Coronary artery (tissue), 2 donors: ENCODE data around the gene KNTC1.
"Not testable (repeated sequence)": the region's sequence is repeated elsewhere in the genome, so short reads cannot be mapped to it uniquely, and the experiment has no call there.

Source experiments
- DNase-seq: peaks from one replicate; pipeline ENCODE4 v3.0.0-alpha.2; 2017; ENCODE audit warnings: low spot score
- H3K27ac ChIP-seq, 2 donors: fragments of 200-600 bp; sonication (generic); one replicate each; pipeline ENCODE4 v1.5.1; 2016 to 2019
- H3K4me3 ChIP-seq: fragments of 200-600 bp; sonication (generic); 2 replicates; pipeline ENCODE4 v1.5.1; 2016; ENCODE audit warnings: mild to moderate bottlenecking, moderate library complexity
- TF ChIP-seq, protein P1 (sequence below): fragments of 200-600 bp; sonication (generic); IDR thresholded peaks from one replicate; pipeline ENCODE4 v1.5.1; 2019; ENCODE audit warnings: antibody characterized with exemption

The KNTC1 gene, protein sequence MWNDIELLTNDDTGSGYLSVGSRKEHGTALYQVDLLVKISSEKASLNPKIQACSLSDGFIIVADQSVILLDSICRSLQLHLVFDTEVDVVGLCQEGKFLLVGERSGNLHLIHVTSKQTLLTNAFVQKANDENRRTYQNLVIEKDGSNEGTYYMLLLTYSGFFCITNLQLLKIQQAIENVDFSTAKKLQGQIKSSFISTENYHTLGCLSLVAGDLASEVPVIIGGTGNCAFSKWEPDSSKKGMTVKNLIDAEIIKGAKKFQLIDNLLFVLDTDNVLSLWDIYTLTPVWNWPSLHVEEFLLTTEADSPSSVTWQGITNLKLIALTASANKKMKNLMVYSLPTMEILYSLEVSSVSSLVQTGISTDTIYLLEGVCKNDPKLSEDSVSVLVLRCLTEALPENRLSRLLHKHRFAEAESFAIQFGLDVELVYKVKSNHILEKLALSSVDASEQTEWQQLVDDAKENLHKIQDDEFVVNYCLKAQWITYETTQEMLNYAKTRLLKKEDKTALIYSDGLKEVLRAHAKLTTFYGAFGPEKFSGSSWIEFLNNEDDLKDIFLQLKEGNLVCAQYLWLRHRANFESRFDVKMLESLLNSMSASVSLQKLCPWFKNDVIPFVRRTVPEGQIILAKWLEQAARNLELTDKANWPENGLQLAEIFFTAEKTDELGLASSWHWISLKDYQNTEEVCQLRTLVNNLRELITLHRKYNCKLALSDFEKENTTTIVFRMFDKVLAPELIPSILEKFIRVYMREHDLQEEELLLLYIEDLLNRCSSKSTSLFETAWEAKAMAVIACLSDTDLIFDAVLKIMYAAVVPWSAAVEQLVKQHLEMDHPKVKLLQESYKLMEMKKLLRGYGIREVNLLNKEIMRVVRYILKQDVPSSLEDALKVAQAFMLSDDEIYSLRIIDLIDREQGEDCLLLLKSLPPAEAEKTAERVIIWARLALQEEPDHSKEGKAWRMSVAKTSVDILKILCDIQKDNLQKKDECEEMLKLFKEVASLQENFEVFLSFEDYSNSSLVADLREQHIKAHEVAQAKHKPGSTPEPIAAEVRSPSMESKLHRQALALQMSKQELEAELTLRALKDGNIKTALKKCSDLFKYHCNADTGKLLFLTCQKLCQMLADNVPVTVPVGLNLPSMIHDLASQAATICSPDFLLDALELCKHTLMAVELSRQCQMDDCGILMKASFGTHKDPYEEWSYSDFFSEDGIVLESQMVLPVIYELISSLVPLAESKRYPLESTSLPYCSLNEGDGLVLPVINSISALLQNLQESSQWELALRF (N-terminal part only)

DNA sequence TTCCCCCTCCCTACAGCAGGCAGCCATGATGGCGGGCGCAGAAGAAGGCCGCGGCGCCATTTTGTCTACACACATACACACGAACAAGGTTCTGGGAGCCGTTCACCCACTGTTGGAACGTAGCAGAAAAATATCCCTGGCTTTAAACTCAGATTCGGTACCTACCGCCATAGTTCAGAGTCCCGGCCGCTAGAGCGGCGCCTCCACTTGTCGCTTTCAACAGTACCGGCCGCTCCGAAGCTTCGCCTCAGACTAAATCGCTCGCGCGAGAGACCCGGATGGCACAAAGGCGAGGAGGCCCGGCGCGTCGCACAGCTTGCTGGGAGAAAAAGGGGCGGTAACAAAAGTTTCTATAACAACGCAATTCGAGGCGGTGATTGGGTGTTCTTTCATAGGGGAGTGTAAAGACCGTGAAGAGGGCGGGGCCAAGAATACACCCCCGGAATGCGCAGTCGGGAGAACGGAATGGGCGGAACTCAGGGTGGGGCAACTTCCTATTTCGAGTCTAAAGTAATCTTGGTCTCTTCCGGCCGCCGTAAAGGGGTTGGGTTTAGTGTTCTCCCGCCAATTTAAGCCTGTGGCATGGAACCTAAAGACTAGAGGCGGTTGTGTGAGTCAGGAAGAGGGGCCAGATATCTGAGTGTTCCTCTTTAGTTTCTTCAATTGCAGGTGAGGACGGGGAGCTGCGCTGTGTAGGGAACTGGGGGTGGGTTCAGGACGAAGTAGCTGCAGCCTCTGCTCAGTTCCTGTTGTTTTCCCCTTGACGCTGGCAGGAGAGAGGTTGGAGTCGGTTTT is at the start of gene KNTC1, which contains the start of gene RSRC2:
KNTC1 (plus strand) TSS at position 567 of the 795 bp plus-strand sequence. CDS start 2,815 bp downstream, outside the sequence.
RSRC2 (minus strand) TSS at position 254 of the 795 bp plus-strand sequence; CDS start at position 171, 83 bp downstream.
- H3K4me3 ChIP-seq, result peak within 1 kb of the TSS; percentile 81

DNA sequence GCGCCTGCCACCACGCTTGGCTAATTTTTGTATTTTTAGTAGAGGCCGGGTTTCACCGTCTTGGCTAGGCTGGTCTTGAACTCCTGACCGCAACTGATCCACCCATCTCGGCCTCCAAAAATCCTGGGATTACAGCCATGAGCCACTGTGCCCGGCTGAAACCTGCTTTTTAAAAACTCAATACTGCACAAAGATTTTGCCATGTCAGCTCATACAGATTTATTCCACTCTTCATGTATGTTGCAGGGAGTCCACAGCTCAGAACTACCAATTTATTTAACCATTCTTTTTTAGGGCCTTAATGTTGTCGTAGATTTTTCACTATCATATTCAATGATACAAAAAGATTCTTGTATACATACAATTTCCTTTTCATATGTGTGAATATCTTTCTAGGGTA is 46.3 kb upstream of the KNTC1 start:
- no peak overlapping the region for H3K27ac ChIP-seq
- DNase-seq, result no peak
- TF ChIP-seq, protein P1, sequence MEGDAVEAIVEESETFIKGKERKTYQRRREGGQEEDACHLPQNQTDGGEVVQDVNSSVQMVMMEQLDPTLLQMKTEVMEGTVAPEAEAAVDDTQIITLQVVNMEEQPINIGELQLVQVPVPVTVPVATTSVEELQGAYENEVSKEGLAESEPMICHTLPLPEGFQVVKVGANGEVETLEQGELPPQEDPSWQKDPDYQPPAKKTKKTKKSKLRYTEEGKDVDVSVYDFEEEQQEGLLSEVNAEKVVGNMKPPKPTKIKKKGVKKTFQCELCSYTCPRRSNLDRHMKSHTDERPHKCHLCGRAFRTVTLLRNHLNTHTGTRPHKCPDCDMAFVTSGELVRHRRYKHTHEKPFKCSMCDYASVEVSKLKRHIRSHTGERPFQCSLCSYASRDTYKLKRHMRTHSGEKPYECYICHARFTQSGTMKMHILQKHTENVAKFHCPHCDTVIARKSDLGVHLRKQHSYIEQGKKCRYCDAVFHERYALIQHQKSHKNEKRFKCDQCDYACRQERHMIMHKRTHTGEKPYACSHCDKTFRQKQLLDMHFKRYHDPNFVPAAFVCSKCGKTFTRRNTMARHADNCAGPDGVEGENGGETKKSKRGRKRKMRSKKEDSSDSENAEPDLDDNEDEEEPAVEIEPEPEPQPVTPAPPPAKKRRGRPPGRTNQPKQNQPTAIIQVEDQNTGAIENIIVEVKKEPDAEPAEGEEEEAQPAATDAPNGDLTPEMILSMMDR, result no peak
- no peak overlapping the region for H3K4me3 ChIP-seq

More for the DNA sequence above, at the start of gene KNTC1, which contains the start of gene RSRC2:
- DNase-seq, result peak; percentile 99
- TF ChIP-seq, protein P1, result no peak
- H3K27ac ChIP-seq, result peak within 1 kb of the TSS; percentile 94 to 97

DNA sequence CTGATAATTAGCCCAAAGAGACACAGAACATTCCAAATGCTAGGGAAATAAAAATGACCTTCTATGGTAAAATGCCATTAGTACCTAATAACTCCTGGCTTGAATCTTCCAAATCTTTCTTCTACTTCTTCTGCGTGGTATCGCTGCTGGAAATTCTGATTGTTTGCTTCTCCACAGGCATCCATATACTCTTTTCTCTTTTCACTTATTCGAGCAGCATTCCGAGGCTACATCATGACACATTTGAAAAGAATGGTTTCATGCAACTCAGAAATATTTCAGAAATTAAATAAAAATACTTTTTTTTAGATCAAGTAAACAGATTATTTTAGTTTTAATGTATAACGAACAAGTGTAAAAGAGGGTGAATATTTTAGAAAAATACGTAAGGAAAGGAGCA is 45.2 kb upstream of the KNTC1 start:
- Histone ChIP-seq H3K4me3 (no peak overlapping the region), H3K27ac (no peak overlapping the region)
- DNase-seq, result no peak
- TF ChIP-seq, protein P1, result no peak

DNA sequence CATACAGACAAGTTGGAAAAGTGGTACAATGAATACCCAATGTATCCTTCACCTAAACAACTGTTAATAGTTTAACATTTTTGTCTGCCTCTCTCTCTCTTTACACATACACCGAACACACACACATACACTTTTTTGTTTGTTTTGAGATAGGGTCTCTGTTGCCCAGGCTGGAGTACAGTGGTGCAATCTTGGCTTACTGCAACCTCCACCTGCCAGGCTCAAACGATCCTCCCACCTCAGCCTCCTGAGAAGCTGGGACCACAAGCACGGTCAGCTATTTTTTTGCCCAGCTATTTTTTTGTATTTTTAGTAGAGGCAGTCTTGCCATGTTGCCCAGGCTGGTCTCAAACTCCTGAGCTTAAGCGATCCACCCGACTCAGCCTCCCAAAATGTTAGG is 43.1 kb upstream of the KNTC1 start:
- Histone ChIP-seq H3K4me3 (no peak overlapping the region), H3K27ac (no peak overlapping the region)
- TF ChIP-seq, protein P1, result no peak
- DNase-seq, result no peak

DNA sequence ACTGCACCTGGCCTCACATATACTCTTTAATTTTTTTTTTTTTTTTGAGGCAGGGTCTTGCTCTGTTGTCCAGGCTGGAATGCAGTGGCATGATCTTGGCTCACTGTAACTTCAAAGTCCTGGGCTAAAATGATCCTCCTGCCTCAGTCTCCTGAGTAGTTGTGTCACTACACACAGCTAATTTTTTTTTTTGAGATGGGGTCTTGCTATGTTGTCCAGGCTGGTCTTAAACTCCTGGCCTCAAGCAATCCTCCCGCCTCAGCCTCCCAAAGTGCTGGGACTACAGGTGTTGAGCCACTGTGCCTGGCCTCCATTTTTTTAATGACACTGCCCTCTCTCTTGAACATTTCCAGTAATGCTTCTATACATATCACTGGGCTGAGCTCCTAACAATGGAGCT is 42.7 kb upstream of the KNTC1 start:
- H3K4me3 ChIP-seq, H3K27ac ChIP-seq, DNase-seq: not testable (repeated sequence)

DNA sequence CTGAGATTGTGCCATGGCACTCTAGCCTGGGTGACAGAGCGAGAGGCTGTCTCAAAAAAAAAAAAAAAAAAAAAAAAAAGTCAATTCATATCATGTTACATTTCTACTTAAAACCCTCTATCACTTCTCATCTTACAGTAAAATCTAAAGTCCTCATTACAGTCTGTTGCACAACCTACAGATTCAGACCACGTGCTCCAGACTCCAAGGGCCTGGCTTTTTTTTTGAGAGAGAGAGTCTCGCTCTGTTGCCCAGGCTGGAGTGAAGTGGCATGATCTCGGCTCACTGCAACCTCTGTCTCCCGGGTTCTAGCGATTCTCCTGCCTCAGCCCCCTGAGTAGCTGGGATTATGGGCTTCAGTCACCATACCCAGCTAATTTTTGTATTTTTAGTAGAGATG is 40.7 kb upstream of the KNTC1 start:
- DNase-seq, H3K27ac ChIP-seq, H3K4me3 ChIP-seq: not testable (repeated sequence)

DNA sequence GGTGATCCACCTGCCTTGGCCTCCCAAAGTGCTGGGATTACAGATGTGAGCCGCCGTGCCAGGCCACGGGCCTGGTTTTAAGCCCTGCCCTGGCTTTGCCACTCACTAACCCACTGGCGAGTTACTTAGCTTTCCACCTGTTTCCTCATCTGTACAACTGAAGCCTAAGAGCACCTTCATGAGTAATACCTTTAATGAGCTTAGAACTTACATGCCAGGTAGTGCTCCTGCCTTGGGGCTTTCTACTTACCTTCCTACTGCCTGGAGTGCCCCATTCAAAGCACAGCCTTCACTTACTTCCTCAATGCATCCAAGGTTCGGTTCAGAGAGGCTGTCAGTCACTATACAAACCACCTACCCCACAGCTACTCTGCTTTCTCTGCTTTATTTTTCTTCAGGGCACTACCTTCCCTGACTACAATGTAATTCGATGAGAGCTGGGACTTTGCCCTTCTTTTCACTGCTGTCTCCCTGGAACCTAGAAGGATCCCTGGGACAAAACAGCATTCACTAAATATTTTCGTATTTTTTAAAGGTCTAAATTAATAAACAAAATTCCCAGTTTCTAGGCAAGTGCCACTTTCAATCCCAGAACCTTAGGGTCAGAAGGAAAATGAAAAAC is 40.1 kb upstream of the KNTC1 start:
- Histone ChIP-seq H3K27ac (no peak overlapping the region), H3K4me3 (no peak overlapping the region)
- DNase-seq, result no peak
- TF ChIP-seq, protein P1, result no peak

DNA sequence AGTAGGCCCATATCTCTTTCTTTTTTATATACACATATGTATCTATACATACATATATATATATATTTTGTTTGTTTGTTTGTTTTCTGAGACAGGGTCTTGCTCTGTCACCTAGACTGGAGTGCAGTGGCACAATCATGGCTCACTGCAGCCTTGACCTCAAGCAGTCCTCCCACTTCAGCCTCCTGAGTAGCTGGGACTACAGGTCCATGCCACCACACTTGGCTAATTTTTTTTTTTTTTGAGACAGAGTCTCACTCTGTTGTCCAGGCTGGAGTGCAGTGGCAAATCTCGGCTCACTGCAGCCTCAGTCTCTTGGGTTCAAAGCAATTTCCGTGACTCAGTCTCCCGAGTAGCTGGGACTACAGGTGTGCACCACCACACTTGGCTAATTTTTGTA is 39.2 kb upstream of the KNTC1 start:
- not testable (repeated sequence) for DNase-seq, H3K27ac ChIP-seq

More for the DNA sequence above, 39.2 kb upstream of the KNTC1 start:
- not testable (repeated sequence) for H3K4me3 ChIP-seq
